GM19025 (cell line): ENCODE data around the gene HSPA12B.

ENCODE experiments used
- ATAC-seq: cut with Tn5 transposase; IDR thresholded peaks from one replicate; pipeline ENCODE4 v1.9.1; 2021; ENCODE audit warnings: mild to moderate bottlenecking, low read depth, moderate library complexity; ENCODE audit not compliant: unreplicated experiment

HSPA12B gene

GRCh38 chr20:3763671-3764601 is 31.5 kb downstream of the HSPA12B start:
- ATAC-seq, result no peak

GRCh38 chr20:3764659-3765058 is 32.2 kb downstream of the HSPA12B start:
- no peak for ATAC-seq

GRCh38 chr20:3765171-3765882 is 32.8 kb downstream of the HSPA12B start:
- no peak for ATAC-seq

- no peak for ATAC-seq
Measured at GRCh38 chr20:3766422-3767109, 34.1 kb downstream of the HSPA12B start.

- no peak for ATAC-seq
Measured at GRCh38 chr20:3767110-3767426, 34.6 kb downstream of the HSPA12B start.

- ATAC-seq, result peak; percentile 97
Measured at GRCh38 chr20:3767427-3768341, 35.2 kb downstream of the HSPA12B start, which contains the start of gene ADISSP. Gene ADISSP, minus strand, starts transcription at chr20:3767753. Its CDS starts 7,653 bp downstream, at chr20:3760100.

GRCh38 chr20:3768342-3769130 is 36.1 kb downstream of the HSPA12B start:
- peak; percentile 11 for ATAC-seq

- no peak for ATAC-seq
Measured at GRCh38 chr20:3771552-3772058, 39.1 kb downstream of the HSPA12B start.

- ATAC-seq, result no peak
Measured at GRCh38 chr20:3775457-3776108, 43.1 kb downstream of the HSPA12B start.

- no peak for ATAC-seq
Measured at GRCh38 chr20:3777381-3777715, 44.9 kb downstream of the HSPA12B start.

- ATAC-seq, result no peak
Measured at GRCh38 chr20:3777716-3778629, 45.5 kb downstream of the HSPA12B start.

GRCh38 chr20:3778976-3779375 is 46.5 kb downstream of the HSPA12B start:
- no peak for ATAC-seq

- peak; percentile 54 for ATAC-seq
Measured at GRCh38 chr20:3781153-3781910, 48.8 kb downstream of the HSPA12B start, which contains the start of gene SPEF1. Gene SPEF1, minus strand, starts transcription at chr20:3781448. Its CDS starts 161 bp downstream, at chr20:3781287.

- no peak for ATAC-seq
Measured at GRCh38 chr20:3782597-3782996, 50.1 kb downstream of the HSPA12B start.

GRCh38 chr20:3783068-3783489 is 50.6 kb downstream of the HSPA12B start:
- no peak for ATAC-seq

- ATAC-seq, result no peak
Measured at GRCh38 chr20:3783511-3784195, 51.2 kb downstream of the HSPA12B start.
